H1 (cell line): ENCODE measurements around the gene GNB1L. TPM values are rescaled to one million over a fixed set of nuclear protein-coding genes. Genes with fewer than 3 reads are reported as not detected.

Experiments used
- CEBPB ChIP-seq: IDR thresholded peaks from 2 replicates; pipeline ENCODE4 v1.6.1; 2012; ENCODE audit warnings: low read depth, low read length
- polyA plus RNA-seq, 7 experiments: library from polyadenylated mRNA; depleted of rRNA in 3 of 7; stranded (reverse) in 5 of 7; unstranded in 2 of 7; fragments of >200 nt in 5 of 7; fragments of 200-250 nt in 2 of 7; gene quantifications; 1 replicate in 5 of 7; 2 replicates in 1 of 7; 4 replicates in 1 of 7; pipeline versions ENCODE4 v1.2.1 to v1.2.3, GENCODE V29; 2011 to 2013; ENCODE audit warnings: missing spikeins in 2 of 7, mixed read lengths in 2 of 7
- total RNA-seq: library from RNA; stranded (reverse); fragmentation: NEBNext Ultra II Directional; extraction: Animal tissue kit (Norgen Biotek cat#: 25700); gene quantifications from 2 replicates; pipeline ENCODE4 v1.2.1, GENCODE V29; 2021
- TF ChIP-seq, protein P1 (sequence below), 3 experiments: IDR thresholded peaks; 1 replicate in 2 of 3; 2 replicates in 1 of 3; pipeline versions ENCODE4 v1.5.1 to v1.6.1; 2011; ENCODE audit warnings: low read length in 3 of 3, mild to moderate bottlenecking in 3 of 3, inconsistent platforms in 2 of 3, low read depth in 1 of 3, moderate library complexity in 1 of 3; ENCODE audit not compliant: insufficient read depth in 1 of 3; ENCODE audit errors: control extremely low read depth in 1 of 3

The GNB1L gene
- total and polyA plus RNA-seq, 2 of the 8 experiments (the other 6 are each of a cell fraction or from before 2014, with no cell fraction given) = 14.0 to 15.6 TPM

DNA sequence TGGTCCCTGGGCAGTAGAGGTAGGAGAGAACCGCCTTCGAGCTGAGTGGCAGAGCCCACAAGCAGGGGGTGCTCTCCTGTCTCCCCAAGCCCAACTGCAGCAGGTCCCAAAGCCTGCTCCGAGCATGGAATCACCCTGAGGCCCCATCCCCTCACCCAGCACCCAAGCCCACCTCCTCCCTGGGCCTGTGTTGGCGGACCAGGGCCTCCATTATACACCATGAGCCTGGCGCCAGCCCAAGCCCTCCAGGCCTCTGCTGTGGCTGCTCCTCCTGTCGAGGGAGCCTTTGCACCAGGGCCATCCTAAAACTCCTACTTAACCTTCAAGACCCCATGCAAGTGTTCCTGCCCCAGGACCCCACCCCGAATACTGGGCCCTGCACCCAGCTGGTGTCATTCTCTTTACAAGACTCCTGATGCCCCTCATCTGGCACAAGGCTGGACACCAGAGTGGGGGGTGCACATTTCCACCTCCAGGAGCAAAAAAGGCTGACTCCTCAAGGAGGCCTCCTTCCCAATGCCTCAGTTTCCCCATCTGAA, 114.7 kb downstream of the GNB1L start (continued):
- TF ChIP-seq, protein P1, sequence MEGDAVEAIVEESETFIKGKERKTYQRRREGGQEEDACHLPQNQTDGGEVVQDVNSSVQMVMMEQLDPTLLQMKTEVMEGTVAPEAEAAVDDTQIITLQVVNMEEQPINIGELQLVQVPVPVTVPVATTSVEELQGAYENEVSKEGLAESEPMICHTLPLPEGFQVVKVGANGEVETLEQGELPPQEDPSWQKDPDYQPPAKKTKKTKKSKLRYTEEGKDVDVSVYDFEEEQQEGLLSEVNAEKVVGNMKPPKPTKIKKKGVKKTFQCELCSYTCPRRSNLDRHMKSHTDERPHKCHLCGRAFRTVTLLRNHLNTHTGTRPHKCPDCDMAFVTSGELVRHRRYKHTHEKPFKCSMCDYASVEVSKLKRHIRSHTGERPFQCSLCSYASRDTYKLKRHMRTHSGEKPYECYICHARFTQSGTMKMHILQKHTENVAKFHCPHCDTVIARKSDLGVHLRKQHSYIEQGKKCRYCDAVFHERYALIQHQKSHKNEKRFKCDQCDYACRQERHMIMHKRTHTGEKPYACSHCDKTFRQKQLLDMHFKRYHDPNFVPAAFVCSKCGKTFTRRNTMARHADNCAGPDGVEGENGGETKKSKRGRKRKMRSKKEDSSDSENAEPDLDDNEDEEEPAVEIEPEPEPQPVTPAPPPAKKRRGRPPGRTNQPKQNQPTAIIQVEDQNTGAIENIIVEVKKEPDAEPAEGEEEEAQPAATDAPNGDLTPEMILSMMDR (IDR thresholded peaks at IDR 0.05; ENCODE audit: control extremely low read depth in 1 of 3, insufficient read depth in 1 of 3, low read depth in 1 of 3, low read length in 3 of 3) = no peak
- TF ChIP-seq CEBPB = no peak
